Hepatocyte (in vitro differentiated cells): ENCODE data around the gene TNXB.

Source experiments
- CTCF ChIP-seq: fragments of 200-600 bp; sonication (generic); IDR thresholded peaks from 2 replicates; pipeline ENCODE4 v1.5.1; 2016; ENCODE audit warnings: antibody characterized with exemption, mild to moderate bottlenecking; ENCODE audit not compliant: poor library complexity
- EZH2phosphoT487 ChIP-seq: fragments of 200-600 bp; sonication (generic); IDR thresholded peaks from one replicate; pipeline ENCODE4 v1.6.1; 2018; ENCODE audit warnings: antibody characterized with exemption, mild to moderate bottlenecking, low read depth, moderate library complexity; ENCODE audit not compliant: unreplicated experiment, severe bottlenecking

DNA sequence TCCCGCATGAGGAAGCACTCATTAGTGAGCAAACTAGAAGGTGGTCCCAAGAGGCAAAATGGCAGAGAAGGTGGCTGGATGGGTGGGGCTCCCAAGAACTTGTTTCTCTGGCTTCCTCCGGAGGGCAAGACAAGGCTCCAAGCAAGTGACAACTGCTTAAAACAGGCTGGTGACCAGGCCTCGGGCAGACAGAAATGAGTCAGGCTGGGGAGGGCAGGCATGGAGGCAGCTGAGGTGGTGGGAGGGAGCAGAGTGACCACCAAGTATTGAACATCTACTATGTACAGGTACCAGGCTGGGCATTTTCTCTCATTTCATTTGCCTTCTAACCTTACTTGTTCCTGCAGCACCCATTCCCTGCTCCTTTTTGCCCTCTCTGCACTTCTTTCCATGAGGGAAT, 33.4 kb downstream of the TNXB start:
- TF ChIP-seq CTCF (no peak), EZH2phosphoT487 (no peak)
